GM18498 (cell line): Measurements from ENCODE around the gene SORT1.

Experiments
- ATAC-seq: cut with Tn5 transposase; IDR thresholded peaks from one replicate; pipeline ENCODE4 v1.9.1; 2021; ENCODE audit warnings: mild to moderate bottlenecking, moderate library complexity; ENCODE audit not compliant: unreplicated experiment

SORT1 gene

DNA sequence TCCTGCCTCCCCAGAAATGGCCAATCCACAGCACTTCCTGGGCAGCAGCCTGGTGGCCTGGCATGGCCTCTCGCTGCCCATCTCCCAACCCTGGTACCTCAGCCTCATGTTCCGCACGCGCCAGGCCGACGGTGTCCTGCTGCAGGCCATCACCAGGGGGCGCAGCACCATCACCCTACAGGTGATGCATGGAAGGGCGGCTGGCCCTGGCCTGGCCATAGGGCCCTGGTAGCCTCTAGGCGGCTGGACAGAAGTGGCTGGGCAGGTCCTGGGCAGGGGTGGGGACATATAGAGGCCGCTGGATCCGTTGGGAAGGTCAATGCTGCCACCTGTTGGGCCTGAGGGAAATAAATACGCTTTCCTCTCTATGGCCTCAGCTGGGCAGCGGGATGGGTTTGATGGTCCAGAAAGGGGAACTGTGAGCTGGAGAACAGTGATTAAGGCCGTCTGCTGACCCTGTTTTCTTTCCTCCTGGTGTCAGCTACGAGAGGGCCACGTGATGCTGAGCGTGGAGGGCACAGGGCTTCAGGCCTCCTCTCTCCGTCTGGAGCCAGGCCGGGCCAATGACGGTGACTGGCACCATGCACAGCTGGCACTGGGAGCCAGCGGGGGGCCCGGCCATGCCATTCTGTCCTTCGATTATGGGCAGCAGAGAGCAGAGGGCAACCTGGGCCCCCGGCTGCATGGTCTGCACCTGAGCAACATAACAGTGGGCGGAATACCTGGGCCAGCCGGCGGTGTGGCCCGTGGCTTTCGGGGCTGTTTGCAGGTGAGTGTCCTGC lies 133.9 kb downstream of the SORT1 start:
- peak; percentile 82 for ATAC-seq

DNA sequence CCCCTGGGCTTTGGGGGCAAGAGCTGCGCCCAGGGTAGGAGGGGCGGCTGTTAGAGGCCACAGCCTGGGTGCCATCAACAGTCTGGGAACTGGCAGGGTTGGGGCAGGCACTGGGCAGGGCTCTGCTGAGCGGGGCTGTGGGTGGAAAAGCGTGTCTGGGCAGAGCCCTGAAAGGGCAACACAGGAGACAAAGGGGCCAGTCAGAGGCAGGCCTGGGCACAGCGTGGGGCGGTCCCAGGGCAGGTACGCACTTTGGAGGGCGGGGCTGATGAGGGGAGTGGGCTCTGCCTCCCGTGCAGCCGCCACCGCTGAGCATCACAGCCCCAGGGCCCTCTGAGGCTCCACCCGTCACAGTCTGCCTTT lies 134.5 kb downstream of the SORT1 start:
- peak; percentile 23 for ATAC-seq

DNA sequence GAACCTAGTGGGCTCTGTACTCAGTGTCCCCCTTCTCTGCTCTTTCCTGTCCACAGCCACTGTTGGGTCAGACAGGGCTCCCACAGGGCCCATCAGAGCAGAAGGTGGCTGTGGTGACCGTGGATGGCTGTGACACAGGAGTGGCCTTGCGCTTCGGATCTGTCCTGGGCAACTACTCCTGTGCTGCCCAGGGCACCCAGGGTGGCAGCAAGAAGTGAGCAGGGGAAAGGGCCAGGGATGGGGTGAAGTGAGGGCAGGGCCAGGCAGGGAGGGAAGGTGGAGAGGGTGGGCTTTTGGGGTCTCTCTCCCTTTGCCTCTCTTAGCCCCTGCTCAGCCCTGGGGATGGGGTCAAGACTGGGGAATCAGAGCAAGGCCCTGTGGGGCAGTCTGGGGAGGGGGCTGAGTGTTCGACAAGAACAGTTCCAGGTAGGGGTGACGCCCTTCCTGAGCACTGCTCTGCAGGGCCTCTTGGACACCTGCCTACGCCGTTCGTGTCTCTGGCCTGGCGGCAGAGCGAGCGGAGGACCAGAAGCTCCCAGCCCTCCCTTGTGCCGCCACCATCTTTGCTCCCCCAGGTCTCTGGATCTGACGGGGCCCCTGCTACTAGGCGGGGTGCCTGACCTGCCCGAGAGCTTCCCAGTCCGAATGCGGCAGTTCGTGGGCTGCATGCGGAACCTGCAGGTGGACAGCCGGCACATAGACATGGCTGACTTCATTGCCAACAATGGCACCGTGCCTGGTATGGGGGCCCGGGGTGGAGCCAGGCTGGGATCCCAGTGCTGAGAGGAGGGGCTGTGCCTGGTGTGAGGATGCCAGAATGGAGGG lies 135.3 kb downstream of the SORT1 start:
- no peak for ATAC-seq

DNA sequence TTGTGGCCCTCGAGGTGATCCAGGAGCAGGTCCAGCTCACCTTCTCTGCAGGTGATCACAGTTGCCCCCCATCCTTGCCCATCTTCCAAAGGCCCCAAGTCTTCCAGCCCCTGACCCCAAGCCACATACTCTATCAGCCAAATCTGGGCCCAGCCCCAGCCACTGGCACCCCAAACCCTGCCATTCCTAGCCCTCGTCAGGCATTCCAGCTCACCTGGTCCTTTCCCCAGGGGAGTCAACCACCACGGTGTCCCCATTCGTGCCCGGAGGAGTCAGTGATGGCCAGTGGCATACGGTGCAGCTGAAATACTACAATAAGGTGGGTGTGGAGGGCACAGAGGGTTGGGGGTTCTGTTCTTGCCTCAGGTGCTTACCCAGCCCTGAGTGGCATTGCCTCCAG lies 136.1 kb downstream of the SORT1 start:
- no peak for ATAC-seq

DNA sequence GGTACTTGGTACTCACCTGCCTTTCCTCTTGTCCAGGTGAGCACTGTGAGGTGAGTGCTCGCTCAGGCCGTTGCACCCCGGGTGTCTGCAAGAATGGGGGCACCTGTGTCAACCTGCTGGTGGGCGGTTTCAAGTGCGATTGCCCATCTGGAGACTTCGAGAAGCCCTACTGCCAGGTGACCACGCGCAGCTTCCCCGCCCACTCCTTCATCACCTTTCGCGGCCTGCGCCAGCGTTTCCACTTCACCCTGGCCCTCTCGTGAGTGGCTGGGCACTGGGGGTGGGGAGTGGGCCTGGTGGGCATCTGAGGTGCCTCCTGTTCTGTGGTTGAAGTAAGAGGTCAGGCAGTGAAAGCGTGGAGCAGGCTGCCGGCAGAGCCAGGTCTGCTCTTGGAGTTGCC lies 136.7 kb downstream of the SORT1 start:
- no peak for ATAC-seq

DNA sequence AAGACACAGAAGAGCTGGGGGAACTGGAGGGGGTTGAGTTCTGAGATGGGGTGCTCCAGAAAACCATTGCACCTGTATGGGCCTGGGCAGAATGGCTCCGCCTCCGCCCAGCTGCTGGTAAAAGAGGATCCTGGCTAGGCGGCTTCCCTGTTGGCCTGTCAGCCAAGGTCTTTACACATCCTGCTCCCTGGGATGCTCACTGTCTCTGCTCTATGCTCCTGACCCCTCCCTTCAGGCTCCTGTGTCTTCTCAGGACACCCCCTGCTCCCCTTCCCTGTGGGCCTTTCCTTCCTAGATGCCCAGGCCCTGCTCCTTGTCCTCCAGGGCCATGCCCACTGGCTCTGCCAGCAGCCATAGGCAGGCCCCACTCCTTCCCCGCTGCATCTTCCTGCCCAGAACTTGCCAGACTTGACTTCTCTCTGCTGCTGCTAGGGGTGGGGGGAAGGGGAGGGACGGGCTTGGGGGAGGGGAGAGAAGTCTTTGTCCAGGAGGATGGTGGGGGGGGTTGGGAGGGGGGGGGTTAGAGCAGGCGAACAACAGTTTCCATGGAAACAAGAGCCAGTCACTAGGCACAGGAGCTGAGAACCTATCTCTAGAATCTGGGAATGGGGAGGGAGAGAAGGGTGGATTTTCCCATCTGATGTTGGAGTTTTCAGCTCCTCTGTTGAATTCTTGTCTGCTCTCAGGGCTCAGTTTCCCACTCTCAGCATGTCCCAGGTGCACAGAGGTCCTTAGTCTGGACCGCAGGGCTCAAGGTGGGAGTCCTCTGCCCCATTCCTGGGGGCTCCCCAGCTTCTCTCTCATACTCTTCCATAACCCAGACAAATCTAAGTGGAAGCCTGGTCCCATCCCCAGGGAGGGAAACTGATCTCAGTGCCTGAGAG lies 137.8 kb downstream of the SORT1 start:
- no peak for ATAC-seq
